ENCODE results near the gene MAST1. TPM values are rescaled to one million over a fixed set of nuclear protein-coding genes. Genes with fewer than 3 reads are reported as not detected.
"Not testable (repeated sequence)": the region's sequence is repeated elsewhere in the genome, so short reads cannot be mapped to it uniquely, and the experiment has no call there.

Gene MAST1
- polyA plus RNA-seq, 1 donor: 4.4 TPM

GRCh38 chr19:12841094-12841493 is 2.8 kb downstream of the MAST1 start:
- peak overlapping the region; percentile 6 for H3K4me3 ChIP-seq (ENCODE audit: low read length)
- DNase-seq: peak; percentile 24 to 28
- peaks cover 77% of the 10 kb centered on the region for H3K27me3 ChIP-seq (ENCODE audit: control insufficient read depth, insufficient read depth, low read length)

GRCh38 chr19:12842511-12842910 is 4.2 kb downstream of the MAST1 start:
- no CpG with 5 or more reads among the region's 18 CpGs for whole genome bisulfite sequencing (ENCODE audit: insufficient coverage, low lambda C conversion rate)
- Histone ChIP-seq H3K4me1 (ENCODE audit: control insufficient read depth, insufficient read depth, low read length) (peaks cover 12% of the 10 kb centered on the region), H3K36me3 (ENCODE audit: control insufficient read depth, insufficient read depth, low read length) (no peaks in the 10 kb centered on the region), H3K4me3 (ENCODE audit: low read length) (no peak overlapping the region), H3K27me3 (ENCODE audit: control insufficient read depth, insufficient read depth, low read length) (peaks cover 70% of the 10 kb centered on the region), H3K9me3 (ENCODE audit: control insufficient read depth, low read depth, low read length) (peaks cover 15% of the 10 kb centered on the region), H3K27ac (ENCODE audit: low read length) (no peak overlapping the region)
- no peak for DNase-seq

More at GRCh38 chr19:12841094-12841493, 2.8 kb downstream of the MAST1 start:
- Histone ChIP-seq H3K36me3 (ENCODE audit: control insufficient read depth, insufficient read depth, low read length) (no peaks in the 10 kb centered on the region), H3K27ac (ENCODE audit: low read length) (no peak overlapping the region), H3K4me1 (ENCODE audit: control insufficient read depth, insufficient read depth, low read length) (peaks cover 9% of the 10 kb centered on the region), H3K9me3 (ENCODE audit: control insufficient read depth, low read depth, low read length) (peaks cover 15% of the 10 kb centered on the region)
- WGBS (ENCODE audit: insufficient coverage, low lambda C conversion rate): no CpG with 5 or more reads among the region's 29 CpGs

- Histone ChIP-seq H3K4me1 (ENCODE audit: control insufficient read depth, insufficient read depth, low read length) (peaks cover 16% of the 10 kb centered on the region), H3K9me3 (ENCODE audit: control insufficient read depth, low read depth, low read length) (peaks cover 15% of the 10 kb centered on the region), H3K36me3 (ENCODE audit: control insufficient read depth, insufficient read depth, low read length) (no peaks in the 10 kb centered on the region), H3K4me3 (ENCODE audit: low read length) (no peak overlapping the region), H3K27me3 (ENCODE audit: control insufficient read depth, insufficient read depth, low read length) (peaks cover 63% of the 10 kb centered on the region), H3K27ac (ENCODE audit: low read length) (no peak overlapping the region)
- no peak for DNase-seq
- no CpG with 5 or more reads among the region's 11 CpGs for WGBS (ENCODE audit: insufficient coverage, low lambda C conversion rate)
These were observed 5.0 kb downstream of the MAST1 start for GRCh38 chr19:12843328-12843727.

GRCh38 chr19:12843999-12844732 is 5.9 kb downstream of the MAST1 start:
- peaks cover 55% of the 10 kb centered on the region for H3K27me3 ChIP-seq (ENCODE audit: control insufficient read depth, insufficient read depth, low read length)
- WGBS (ENCODE audit: insufficient coverage, low lambda C conversion rate): no CpG with 5 or more reads among the region's 3 CpGs

GRCh38 chr19:12846613-12847012 is 8.3 kb downstream of the MAST1 start:
- no CpG with 5 or more reads among the region's 7 CpGs for WGBS (ENCODE audit: insufficient coverage, low lambda C conversion rate)
- not testable (repeated sequence) for H3K4me1 ChIP-seq (ENCODE audit: control insufficient read depth, insufficient read depth, low read length); H3K36me3 ChIP-seq (ENCODE audit: control insufficient read depth, insufficient read depth, low read length); H3K4me3 ChIP-seq (ENCODE audit: low read length); H3K27ac ChIP-seq (ENCODE audit: low read length); H3K9me3 ChIP-seq (ENCODE audit: control insufficient read depth, low read depth, low read length); DNase-seq
- H3K27me3 ChIP-seq (ENCODE audit: control insufficient read depth, insufficient read depth, low read length): peaks cover 31% of the 10 kb centered on the region

More at GRCh38 chr19:12843999-12844732, 5.9 kb downstream of the MAST1 start:
- Histone ChIP-seq H3K36me3 (ENCODE audit: control insufficient read depth, insufficient read depth, low read length) (no peaks in the 10 kb centered on the region), H3K9me3 (ENCODE audit: control insufficient read depth, low read depth, low read length) (peaks cover 10% of the 10 kb centered on the region), H3K4me1 (ENCODE audit: control insufficient read depth, insufficient read depth, low read length) (peaks cover 16% of the 10 kb centered on the region), H3K27ac (ENCODE audit: low read length) (no peak overlapping the region), H3K4me3 (ENCODE audit: low read length) (no peak overlapping the region)
- no peak for DNase-seq

- WGBS (ENCODE audit: insufficient coverage, low lambda C conversion rate): no CpG with 5 or more reads among the region's 69 CpGs
These were observed 9.1 kb downstream of the MAST1 start for GRCh38 chr19:12847159-12848139.

GRCh38 chr19:12856653-12857052 is 18.3 kb downstream of the MAST1 start:
- H3K4me3 ChIP-seq (ENCODE audit: low read length): no peak overlapping the region
- H3K27me3 ChIP-seq (ENCODE audit: control insufficient read depth, insufficient read depth, low read length): no peaks in the 10 kb centered on the region
- no peak overlapping the region for H3K27ac ChIP-seq (ENCODE audit: low read length)
- H3K4me1 ChIP-seq (ENCODE audit: control insufficient read depth, insufficient read depth, low read length): no peaks in the 10 kb centered on the region
- peaks cover 5% of the 10 kb centered on the region for H3K9me3 ChIP-seq (ENCODE audit: control insufficient read depth, low read depth, low read length)
- DNase-seq: no peak
- no peaks in the 10 kb centered on the region for H3K36me3 ChIP-seq (ENCODE audit: control insufficient read depth, insufficient read depth, low read length)
- WGBS (ENCODE audit: insufficient coverage, low lambda C conversion rate): 57% methylated on average over 1 of the region's 1 CpG

More at GRCh38 chr19:12847159-12848139, 9.1 kb downstream of the MAST1 start:
- peaks cover 8% of the 10 kb centered on the region for H3K4me1 ChIP-seq (ENCODE audit: control insufficient read depth, insufficient read depth, low read length)
- peak; percentile 81 to 82 for DNase-seq
- H3K9me3 ChIP-seq (ENCODE audit: control insufficient read depth, low read depth, low read length): no peaks in the 10 kb centered on the region
- H3K4me3 ChIP-seq (ENCODE audit: low read length): no peak overlapping the region
- no peak overlapping the region for H3K27ac ChIP-seq (ENCODE audit: low read length)
- H3K27me3 ChIP-seq (ENCODE audit: control insufficient read depth, insufficient read depth, low read length): peaks cover 24% of the 10 kb centered on the region
- H3K36me3 ChIP-seq (ENCODE audit: control insufficient read depth, insufficient read depth, low read length): no peaks in the 10 kb centered on the region

- Histone ChIP-seq H3K27me3 (ENCODE audit: control insufficient read depth, insufficient read depth, low read length) (peaks cover under 1% of the 10 kb centered on the region), H3K9me3 (ENCODE audit: control insufficient read depth, low read depth, low read length) (peaks cover 5% of the 10 kb centered on the region), H3K4me1 (ENCODE audit: control insufficient read depth, insufficient read depth, low read length) (no peaks in the 10 kb centered on the region), H3K27ac (ENCODE audit: low read length) (no peak overlapping the region), H3K36me3 (ENCODE audit: control insufficient read depth, insufficient read depth, low read length) (no peaks in the 10 kb centered on the region), H3K4me3 (ENCODE audit: low read length) (no peak overlapping the region)
- WGBS (ENCODE audit: insufficient coverage, low lambda C conversion rate): 100% methylated on average over 4 of the region's 35 CpGs
- no peak for DNase-seq
These were observed 20.0 kb downstream of the MAST1 start for GRCh38 chr19:12858041-12858928.

- no peaks in the 10 kb centered on the region for H3K4me1 ChIP-seq (ENCODE audit: control insufficient read depth, insufficient read depth, low read length)
- no peak overlapping the region for H3K27ac ChIP-seq (ENCODE audit: low read length)
- no peaks in the 10 kb centered on the region for H3K36me3 ChIP-seq (ENCODE audit: control insufficient read depth, insufficient read depth, low read length)
- no peak for DNase-seq
- H3K27me3 ChIP-seq (ENCODE audit: control insufficient read depth, insufficient read depth, low read length): peaks cover 3% of the 10 kb centered on the region
- no CpG with 5 or more reads among the region's 7 CpGs for WGBS (ENCODE audit: insufficient coverage, low lambda C conversion rate)
- peaks cover 5% of the 10 kb centered on the region for H3K9me3 ChIP-seq (ENCODE audit: control insufficient read depth, low read depth, low read length)
- H3K4me3 ChIP-seq (ENCODE audit: low read length): no peak overlapping the region
These were observed 21.2 kb downstream of the MAST1 start for GRCh38 chr19:12859546-12859945.
